Thoracic aorta (tissue), 2 donors: Measurements from ENCODE around the gene PKNOX2. TPM values are rescaled to one million over a fixed set of nuclear protein-coding genes. Genes with fewer than 3 reads are reported as not detected.
A peak's percentile ranks its signal among the peaks of the same experiment; 100 is the strongest.

ENCODE experiments used
- ATAC-seq: fragments of 150-250 bp; one replicate; pipeline ENCODE4 v1.8.0; 2017; ENCODE audit warnings: low read depth; ENCODE audit not compliant: insufficient number of reproducible peaks, low FRiP score
- DNase-seq: peaks from one replicate; pipeline ENCODE4 v3.0.0-alpha.2; 2020; ENCODE audit warnings: low spot score
- H3K27ac ChIP-seq, 2 donors: fragments of 200-600 bp; sonication (generic); 1 replicate in 1 of 2; 2 replicates in 1 of 2; pipeline ENCODE4 v1.5.1; 2016; ENCODE audit warnings: mild to moderate bottlenecking in 2 of 2, moderate library complexity in 2 of 2
- H3K27me3 ChIP-seq: fragments of 200-600 bp; sonication (generic); replicated peaks from 2 replicates; pipeline ENCODE4 v1.6.0; 2016; ENCODE audit warnings: mild to moderate bottlenecking; ENCODE audit not compliant: insufficient read depth
- H3K36me3 ChIP-seq: fragments of 200-600 bp; sonication (generic); one replicate; pipeline ENCODE4 v1.5.1; 2016
- H3K4me1 ChIP-seq, 2 donors: fragments of 200-600 bp; sonication (generic); 1 replicate in 1 of 2; 2 replicates in 1 of 2; pipeline versions ENCODE4 v1.5.1 to v1.6.0; 2016; ENCODE audit warnings: low read depth in 2 of 2, mild to moderate bottlenecking in 1 of 2; ENCODE audit not compliant: control insufficient read depth in 1 of 2
- H3K4me3 ChIP-seq: fragments of 200-600 bp; sonication (generic); 2 replicates; pipeline ENCODE4 v1.5.1; 2016; ENCODE audit warnings: mild to moderate bottlenecking
- H3K9me3 ChIP-seq: fragments of 200-600 bp; sonication (generic); 2 replicates; pipeline ENCODE4 v1.5.1; 2016
- CTCF ChIP-seq: fragments of 200-600 bp; sonication (generic); IDR thresholded peaks from one replicate; pipeline ENCODE4 v1.5.1; 2019; ENCODE audit warnings: antibody characterized with exemption
- total RNA-seq, 2 donors: library from RNA; depleted of rRNA; stranded (reverse); fragments of >200 nt; gene quantifications; one replicate each; pipeline versions ENCODE4 v1.1.0 to v1.2.3, GENCODE V29; 2016

Gene PKNOX2
- total RNA-seq, 2 donors from 2014 or later = 1.4 to 9.2 TPM

- no peak overlapping the region for H3K4me3 ChIP-seq
- no peaks in the 10 kb centered on the region for H3K36me3 ChIP-seq
- peaks cover 19 to 31% of the 10 kb centered on the region in 2 donors for H3K4me1 ChIP-seq
- H3K9me3 ChIP-seq = no peaks in the 10 kb centered on the region
- no peak for TF ChIP-seq CTCF
- no peak for ATAC-seq
- peak overlapping the region in 1 of 2 donors; percentile 43 for H3K27ac ChIP-seq
- DNase-seq = no peak
- H3K27me3 ChIP-seq = no peaks in the 10 kb centered on the region
Observed at GRCh38 chr11:125264100-125265022, 99.8 kb downstream of the PKNOX2 start.

- DNase-seq (no peak), ATAC-seq (no peak)
- Histone ChIP-seq H3K27ac (no peak overlapping the region), H3K4me1 (peaks cover 11 to 38% of the 10 kb centered on the region in 2 donors), H3K4me3 (no peak overlapping the region), H3K9me3 (no peaks in the 10 kb centered on the region), H3K36me3 (no peaks in the 10 kb centered on the region), H3K27me3 (no peaks in the 10 kb centered on the region)
- TF ChIP-seq CTCF = no peak
Observed at GRCh38 chr11:125267548-125267947, 103.0 kb downstream of the PKNOX2 start.

- no peak overlapping the region for H3K4me3 ChIP-seq
- no peaks in the 10 kb centered on the region for H3K9me3 ChIP-seq
- no peak for TF ChIP-seq CTCF
- ATAC-seq = no peak
- peaks cover 6 to 30% of the 10 kb centered on the region in 2 donors for H3K4me1 ChIP-seq
- H3K36me3 ChIP-seq = no peaks in the 10 kb centered on the region
- H3K27ac ChIP-seq = no peak overlapping the region
- DNase-seq = no peak
- H3K27me3 ChIP-seq = no peaks in the 10 kb centered on the region
Observed at GRCh38 chr11:125268611-125269010, 104.1 kb downstream of the PKNOX2 start.

- no peak for ATAC-seq
- no peaks in the 10 kb centered on the region for H3K27me3 ChIP-seq
- no peak for TF ChIP-seq CTCF
Observed at GRCh38 chr11:125270106-125270505, 105.6 kb downstream of the PKNOX2 start.

GRCh38 chr11:125270711-125271110 is 106.2 kb downstream of the PKNOX2 start:
- no peak overlapping the region for H3K27ac ChIP-seq
- peaks cover 14 to 41% of the 10 kb centered on the region in 2 donors for H3K4me1 ChIP-seq
- TF ChIP-seq CTCF = no peak
- H3K4me3 ChIP-seq = no peak overlapping the region
- H3K9me3 ChIP-seq = no peaks in the 10 kb centered on the region
- no peak for ATAC-seq
- H3K27me3 ChIP-seq = no peaks in the 10 kb centered on the region
- H3K36me3 ChIP-seq = no peaks in the 10 kb centered on the region
- DNase-seq = no peak

More at GRCh38 chr11:125270106-125270505, 105.6 kb downstream of the PKNOX2 start:
- Histone ChIP-seq H3K36me3 (no peaks in the 10 kb centered on the region), H3K4me1 (peaks cover 8 to 35% of the 10 kb centered on the region in 2 donors), H3K27ac (no peak overlapping the region), H3K4me3 (no peak overlapping the region), H3K9me3 (no peaks in the 10 kb centered on the region)
- DNase-seq = no peak
